ENCODE measurements around the gene USF1. TPM values are rescaled to one million over a fixed set of nuclear protein-coding genes. Genes with fewer than 3 reads are reported as not detected.

USF1 gene
- total and polyA plus RNA-seq, 5 experiments from 2014 or later, result 4.3 to 118 (median 11.1) TPM

DNA sequence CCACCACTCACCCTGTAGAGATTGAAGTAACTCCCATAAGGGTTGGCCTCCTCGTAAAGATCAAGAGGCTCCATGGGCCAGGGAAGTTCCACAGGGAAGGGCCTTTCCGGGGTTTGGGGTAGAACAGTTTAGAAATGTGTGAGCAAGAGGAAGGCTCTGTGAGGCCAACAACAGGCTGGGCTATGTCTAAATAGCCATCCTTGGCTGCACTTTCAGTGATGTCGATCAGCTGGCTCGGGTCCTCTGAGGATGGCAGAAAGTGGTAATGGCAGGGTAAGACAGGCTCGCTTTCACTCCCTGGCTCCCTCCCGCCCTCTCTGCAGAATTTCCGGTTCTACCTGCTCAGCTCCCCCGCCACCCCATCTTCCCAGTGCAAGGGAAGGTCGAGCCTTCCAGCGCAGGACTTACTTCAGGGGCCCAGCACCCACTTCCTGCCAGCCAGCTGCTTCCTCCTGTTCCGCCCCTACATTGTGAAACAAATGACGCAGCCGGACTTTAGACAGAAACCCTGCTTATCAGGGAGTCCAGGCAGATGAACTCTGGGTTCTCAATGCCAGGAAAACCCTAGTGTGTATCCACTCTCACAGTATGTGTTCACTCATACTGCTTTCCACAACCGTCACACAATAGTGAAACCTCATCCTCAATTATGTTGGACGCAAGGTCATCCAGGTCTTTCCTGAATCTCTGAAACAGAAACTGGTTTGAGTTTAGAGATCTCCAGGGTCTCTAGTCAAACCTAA is 32.1 kb downstream of the USF1 start:
- H3K9me3 Mint-ChIP-seq, result no peaks in the 10 kb centered on the region
- POLR2A ChIA-PET, result interaction anchor here (0.7 to 4.7 kb wide), 14 partner anchors 9 to 311 kb away, joined by 3 to 42 read pairs (median 4); partner anchors contain the start of genes ARHGAP30, KLHDC9, NDUFS2 and TSTD1
- peak; percentile 89 to 91 for ATAC-seq
- peak overlapping the region; percentile 86 to 99 (median 95) for H3K27ac Mint-ChIP-seq
- H3K4me1 Mint-ChIP-seq, result peaks cover 15 to 41% (median 33%) of the 10 kb centered on the region in 4 donors
- H3K36me3 Mint-ChIP-seq, result peaks cover 0 to 2% (median 0%) of the 10 kb centered on the region in 3 donors
- DNase-seq, result peak; percentile 30 to 77 (median 58)
- peak overlapping the region; percentile 73 to 89 (median 83) for H3K4me3 Mint-ChIP-seq
- no peaks in the 10 kb centered on the region for H3K27me3 Mint-ChIP-seq

GRCh38 chr1:161013131-161013487 is 32.7 kb downstream of the USF1 start:
- peaks cover 15 to 36% (median 28%) of the 10 kb centered on the region in 4 donors for H3K4me1 Mint-ChIP-seq
- no peaks in the 10 kb centered on the region for H3K9me3 Mint-ChIP-seq
- POLR2A ChIA-PET, result interaction anchor here (0.9 to 4.7 kb wide), 11 partner anchors 9 to 190 kb away, joined by 3 to 42 read pairs (median 5); partner anchors contain the start of genes ARHGAP30, NDUFS2, TSTD1 and USF1
- ATAC-seq (peak in 1 of 2 donors; percentile 43), DNase-seq (no peak)
- H3K27me3 Mint-ChIP-seq, result no peaks in the 10 kb centered on the region
- H3K36me3 Mint-ChIP-seq, result peaks cover 0 to 2% (median 0%) of the 10 kb centered on the region in 3 donors
- peak overlapping the region; percentile 73 to 89 (median 83) for H3K4me3 Mint-ChIP-seq
- peak overlapping the region; percentile 86 to 99 (median 95) for H3K27ac Mint-ChIP-seq

DNA sequence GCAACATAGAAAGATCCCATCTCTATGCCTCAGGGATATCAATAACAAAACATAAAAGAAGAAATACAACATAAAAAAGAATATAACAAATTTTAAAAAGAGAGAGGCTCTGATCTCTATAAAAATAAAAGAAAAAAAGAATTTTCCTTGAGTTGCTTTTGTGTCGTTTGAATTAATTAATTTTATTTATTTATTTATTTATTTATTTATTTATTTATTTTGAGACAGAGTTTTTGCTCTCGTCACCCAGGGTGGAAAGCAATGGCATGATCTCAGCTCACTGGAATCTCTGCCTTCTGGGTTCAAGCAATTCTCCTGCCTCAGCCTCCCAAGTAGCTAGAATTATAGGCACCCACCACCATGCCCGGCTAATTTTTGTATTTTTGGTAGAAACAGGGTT is 33.4 kb downstream of the USF1 start:
- Mint-ChIP-seq H3K4me1 (peaks cover 13 to 31% (median 25%) of the 10 kb centered on the region in 4 donors), H3K4me3 (no peak overlapping the region), H3K36me3 (peaks cover 0 to 2% (median 0%) of the 10 kb centered on the region in 3 donors), H3K9me3 (no peaks in the 10 kb centered on the region), H3K27ac (peak overlapping the region in 9 of 10 donors; percentile 9 to 98 (median 86)), H3K27me3 (no peaks in the 10 kb centered on the region)
- DNase-seq (no peak), ATAC-seq (no peak)
- POLR2A ChIA-PET, result interaction anchor here (0.6 to 4.7 kb wide), 7 partner anchors 9 to 57 kb away, joined by 4 to 42 read pairs (median 7); partner anchors contain the start of genes ARHGAP30, F11R, TSTD1 and USF1

- no peaks in the 10 kb centered on the region for H3K27me3 Mint-ChIP-seq
- ATAC-seq, result no peak
- DNase-seq, result no peak
- H3K36me3 Mint-ChIP-seq, result peaks cover 0 to 2% (median 0%) of the 10 kb centered on the region in 3 donors
- no peaks in the 10 kb centered on the region for H3K9me3 Mint-ChIP-seq
- H3K4me1 Mint-ChIP-seq, result peaks cover 15 to 25% (median 23%) of the 10 kb centered on the region in 4 donors
- no peak overlapping the region for H3K4me3 Mint-ChIP-seq
- POLR2A ChIA-PET, result no interaction called here
- H3K27ac Mint-ChIP-seq, result peak overlapping the region in 2 of 10 donors; percentile 43 to 48
Measured at GRCh38 chr1:161009602-161010211, 36.1 kb downstream of the USF1 start.

- Mint-ChIP-seq H3K27ac (peak overlapping the region in 3 of 10 donors; percentile 15 to 43 (median 24)), H3K4me1 (peaks cover 13 to 20% (median 18%) of the 10 kb centered on the region in 4 donors), H3K36me3 (peaks cover 0 to 2% (median 0%) of the 10 kb centered on the region in 3 donors), H3K9me3 (no peaks in the 10 kb centered on the region), H3K27me3 (no peaks in the 10 kb centered on the region), H3K4me3 (no peak overlapping the region)
- DNase-seq (no peak), ATAC-seq (no peak)
- POLR2A ChIA-PET, result no interaction called here
Measured at GRCh38 chr1:161008869-161009510, 36.8 kb downstream of the USF1 start.

DNA sequence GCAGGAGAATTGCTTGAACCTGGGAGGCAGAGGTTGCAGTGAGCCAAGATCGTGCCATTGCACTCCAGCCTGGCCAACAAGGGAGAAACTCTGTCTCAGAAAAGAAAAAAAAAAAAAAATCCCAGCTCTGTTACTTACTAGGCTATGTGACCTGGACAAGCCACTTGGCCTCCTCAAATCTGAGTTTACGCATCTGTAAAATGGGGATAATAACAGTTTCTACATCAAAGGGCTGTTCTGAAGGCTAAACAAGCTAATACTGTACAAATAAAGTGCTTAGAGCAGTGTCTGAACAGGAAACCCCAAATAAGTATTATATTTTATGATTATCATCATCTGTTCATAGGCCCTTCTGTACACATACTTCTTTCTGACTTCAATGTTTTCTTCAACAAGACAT is 38.4 kb downstream of the USF1 start:
- ATAC-seq, result no peak
- no peaks in the 10 kb centered on the region for H3K27me3 Mint-ChIP-seq
- H3K9me3 Mint-ChIP-seq, result no peaks in the 10 kb centered on the region
- no peak overlapping the region for H3K4me3 Mint-ChIP-seq
- H3K4me1 Mint-ChIP-seq, result peaks cover 5 to 7% (median 6%) of the 10 kb centered on the region in 4 donors
- no peak for DNase-seq
- POLR2A ChIA-PET, result interaction anchor here (0.6 to 1.0 kb wide), 4 partner anchors 13 to 90 kb away, joined by 3 to 4 read pairs (median 4); partner anchors contain the start of gene F11R
- H3K27ac Mint-ChIP-seq, result no peak overlapping the region
- H3K36me3 Mint-ChIP-seq, result peaks cover 0 to 2% (median 0%) of the 10 kb centered on the region in 3 donors

DNA sequence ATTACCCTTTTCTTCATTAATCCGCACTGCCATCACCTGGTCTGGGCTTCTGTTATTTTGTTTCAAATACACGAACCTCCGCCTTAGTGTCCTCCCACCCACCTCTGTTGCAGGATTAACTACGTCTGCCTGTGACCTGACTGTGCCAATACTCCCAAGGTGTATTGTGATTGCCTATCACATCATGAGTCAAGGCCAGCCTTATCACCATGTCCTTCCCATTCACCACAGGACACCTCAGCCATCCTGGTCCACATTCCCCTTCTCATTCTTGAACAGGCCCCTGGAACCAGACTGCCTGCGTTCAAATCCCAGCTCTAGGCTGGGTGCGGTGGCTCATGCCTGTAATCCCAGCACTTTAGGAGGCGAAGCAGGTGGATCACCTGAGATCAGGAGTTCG is 39.2 kb downstream of the USF1 start:
- peaks cover 0 to 5% (median under 1%) of the 10 kb centered on the region in 4 donors for H3K4me1 Mint-ChIP-seq
- no peak overlapping the region for H3K4me3 Mint-ChIP-seq
- H3K36me3 Mint-ChIP-seq, result peaks cover 0 to 3% (median 0%) of the 10 kb centered on the region in 3 donors
- no peaks in the 10 kb centered on the region for H3K9me3 Mint-ChIP-seq
- ATAC-seq, result no peak
- no peak for DNase-seq
- H3K27ac Mint-ChIP-seq, result no peak overlapping the region
- POLR2A ChIA-PET, result interaction anchor here (0.7 to 1.0 kb wide), 3 partner anchors 14 to 91 kb away, joined by 3 to 4 read pairs (median 3); partner anchors contain the start of genes F11R and ITLN2
- no peaks in the 10 kb centered on the region for H3K27me3 Mint-ChIP-seq

DNA sequence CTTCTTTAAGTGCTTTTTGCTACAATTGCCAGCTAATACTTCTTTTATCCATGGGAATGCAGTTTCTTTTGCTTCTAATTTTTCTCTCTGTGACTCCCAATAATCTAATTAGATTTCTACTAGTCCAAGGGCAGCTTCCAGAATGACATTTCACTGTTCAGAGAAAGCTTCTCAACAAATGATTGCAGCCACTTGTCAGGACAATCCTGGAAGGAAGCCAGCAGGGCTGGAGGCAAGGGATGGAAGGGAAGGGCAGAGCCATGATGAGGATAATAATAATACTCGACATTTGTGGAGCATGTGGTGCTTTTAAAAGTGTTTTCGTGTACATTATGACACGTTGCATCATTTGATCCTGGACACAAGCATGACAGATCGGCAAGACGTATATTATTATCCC is 44.3 kb downstream of the USF1 start:
- no peak for DNase-seq
- no peaks in the 10 kb centered on the region for H3K27me3 Mint-ChIP-seq
- no peak overlapping the region for H3K4me3 Mint-ChIP-seq
- H3K9me3 Mint-ChIP-seq, result no peaks in the 10 kb centered on the region
- H3K4me1 Mint-ChIP-seq, result peaks cover 5 to 9% (median 8%) of the 10 kb centered on the region in 4 donors
- POLR2A ChIA-PET, result no interaction called here
- H3K27ac Mint-ChIP-seq, result peak overlapping the region in 1 of 10 donors; percentile 56
- ATAC-seq, result no peak
- peaks cover 0 to 31% (median 12%) of the 10 kb centered on the region in 3 donors for H3K36me3 Mint-ChIP-seq

DNA sequence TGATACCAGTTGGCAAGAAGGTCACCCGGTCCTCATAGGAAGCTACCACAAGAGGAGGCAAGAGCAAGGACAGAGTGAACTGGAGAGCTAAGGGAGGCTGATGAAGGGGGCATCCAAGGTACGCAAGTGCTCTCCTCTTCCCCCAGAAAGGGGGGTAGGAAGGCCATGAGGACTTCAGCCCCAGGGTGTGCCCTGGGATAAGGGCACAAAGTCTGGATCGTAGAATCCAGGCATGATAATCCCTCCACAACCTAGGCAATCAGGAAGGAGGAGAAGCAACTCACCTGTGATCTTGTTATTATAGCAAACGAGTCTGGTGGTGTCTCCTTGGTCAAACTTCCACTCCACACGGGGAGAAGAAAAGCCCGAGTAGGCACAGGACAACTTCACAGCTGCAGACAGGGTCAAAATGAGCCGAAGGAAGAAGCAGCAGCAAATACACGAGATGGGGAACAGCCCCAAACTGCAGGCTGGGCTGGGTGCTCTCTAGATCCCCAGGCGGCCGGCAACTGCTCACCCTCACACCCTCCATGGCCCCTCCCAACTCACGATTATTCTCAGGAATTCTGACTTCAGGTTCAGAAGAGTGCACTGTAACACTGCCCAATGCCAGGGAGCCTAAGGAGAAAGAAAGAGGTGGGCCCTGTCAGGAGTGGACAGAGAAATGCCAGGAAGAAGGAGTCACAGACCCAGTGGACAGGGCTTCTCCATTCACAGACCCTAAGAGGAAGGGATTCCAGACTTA is 44.9 kb downstream of the USF1 start:
- Mint-ChIP-seq H3K27me3 (no peaks in the 10 kb centered on the region), H3K9me3 (no peaks in the 10 kb centered on the region), H3K4me1 (peaks cover 5 to 9% (median 6%) of the 10 kb centered on the region in 4 donors), H3K4me3 (no peak overlapping the region), H3K36me3 (peaks cover 0 to 31% (median 12%) of the 10 kb centered on the region in 3 donors), H3K27ac (no peak overlapping the region)
- POLR2A ChIA-PET, result no interaction called here
- DNase-seq (no peak), ATAC-seq (no peak)

DNA sequence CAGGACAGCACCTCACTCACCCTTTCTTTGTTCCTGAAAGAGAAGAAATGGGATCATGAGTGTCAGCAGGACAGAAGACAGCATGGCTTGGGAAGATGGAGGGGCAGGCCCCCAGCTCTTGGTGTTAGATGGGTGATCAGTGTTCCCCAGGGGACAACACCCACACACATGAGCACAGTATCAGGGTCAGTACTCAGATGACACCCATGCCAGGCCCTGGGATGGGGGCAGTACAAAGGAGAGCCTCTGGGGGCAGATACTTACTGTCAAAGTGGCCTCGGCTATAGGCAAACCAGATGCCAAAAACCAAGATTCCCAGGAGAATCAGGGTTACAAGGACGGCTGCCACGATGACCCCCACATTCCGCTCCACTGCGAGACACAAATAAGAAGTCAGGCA is 46.4 kb downstream of the USF1 start:
- Mint-ChIP-seq H3K9me3 (no peaks in the 10 kb centered on the region), H3K27ac (no peak overlapping the region), H3K36me3 (peaks cover 0 to 31% (median 12%) of the 10 kb centered on the region in 3 donors), H3K4me1 (peaks cover 5 to 9% (median 6%) of the 10 kb centered on the region in 4 donors), H3K27me3 (no peaks in the 10 kb centered on the region), H3K4me3 (no peak overlapping the region)
- POLR2A ChIA-PET, result interaction anchor here (0.6 to 3.7 kb wide), 2 partner anchors 14 to 40 kb away, joined by 6 to 13 read pairs; partner anchors contain the start of gene TSTD1
- DNase-seq (no peak), ATAC-seq (no peak)

DNA sequence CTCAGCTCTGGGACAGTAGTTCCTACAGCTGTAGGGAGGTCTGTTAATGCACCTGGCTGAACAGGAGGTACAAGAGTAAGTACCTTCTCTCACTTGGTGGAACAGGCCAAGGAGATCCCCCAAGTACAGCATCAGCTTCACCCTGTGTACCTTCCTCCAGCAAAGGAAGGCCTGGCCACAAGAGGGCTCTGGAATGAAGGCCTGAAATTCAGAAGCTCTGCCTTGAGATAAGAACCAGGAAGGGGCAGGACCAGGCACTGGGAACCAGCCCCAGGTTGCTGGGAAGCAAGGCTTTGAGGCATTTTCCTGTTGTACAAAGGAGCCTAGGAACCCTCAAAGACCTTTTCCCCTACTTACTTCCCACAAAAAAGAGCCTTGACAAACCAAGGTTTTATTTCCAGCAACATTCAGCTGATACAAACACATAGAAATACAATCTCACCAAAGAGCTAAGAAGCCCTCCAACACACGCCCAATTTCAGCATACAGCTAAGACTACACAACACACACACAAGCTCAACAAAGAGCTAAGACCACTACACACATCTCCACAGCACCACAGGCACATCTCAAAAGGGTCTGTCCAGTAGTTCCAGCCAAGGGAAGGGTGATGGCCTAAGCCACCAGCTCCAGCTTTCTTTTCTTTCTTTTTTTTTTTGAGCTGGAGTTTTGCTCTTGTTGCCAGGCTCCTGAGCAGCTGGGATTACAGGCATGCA is 48.3 kb downstream of the USF1 start:
- no peaks in the 10 kb centered on the region for H3K9me3 Mint-ChIP-seq
- peaks cover 5 to 9% (median 6%) of the 10 kb centered on the region in 4 donors for H3K4me1 Mint-ChIP-seq
- POLR2A ChIA-PET, result interaction anchor here (0.6 to 3.7 kb wide), 8 partner anchors 23 to 102 kb away, joined by 3 to 31 read pairs (median 7); partner anchors contain the start of genes ARHGAP30, KLHDC9, TSTD1 and USF1
- DNase-seq (peak; percentile 15 to 78 (median 39)), ATAC-seq (peak; percentile 76 to 94)
- H3K4me3 Mint-ChIP-seq, result no peak overlapping the region
- no peaks in the 10 kb centered on the region for H3K27me3 Mint-ChIP-seq
- H3K27ac Mint-ChIP-seq, result peak overlapping the region in 9 of 10 donors; percentile 3 to 83 (median 54)
- H3K36me3 Mint-ChIP-seq, result peaks cover 0 to 31% (median 12%) of the 10 kb centered on the region in 3 donors

Data from naive thymus-derived CD8-positive, alpha-beta T cell (primary cell).